GM13976 (cell line): ENCODE results near the gene CDYL.
A peak's percentile ranks its signal among the peaks of the same experiment; 100 is the strongest.
"Not testable (repeated sequence)": the region's sequence is repeated elsewhere in the genome, so short reads cannot be mapped to it uniquely, and the experiment has no call there.

ENCODE experiments used
- DNase-seq: peaks from one replicate; pipeline ENCODE4 v3.0.0; 2012; ENCODE audit warnings: low spot score
- CTCF ChIP-seq: IDR thresholded peaks from 2 replicates; pipeline ENCODE4 v1.5.1; 2012; ENCODE audit warnings: borderline replicate concordance, mild to moderate bottlenecking; ENCODE audit not compliant: insufficient read depth; ENCODE audit errors: extremely low read depth, missing control alignments, control extremely low read depth
- in situ Hi-C: fragments of 300-500 bp; cut with MboI; formaldehyde crosslinking; loops from one replicate; pipeline ENCODE4 v1.12.0; 2022; ENCODE audit warnings: low sequenced_read_pairs, mixed read lengths, inconsistent platforms; ENCODE audit not compliant: unreplicated experiment

CDYL gene

GRCh38 chr6:4848382-4849068, 72.3 kb downstream of the CDYL start:
- in situ Hi-C loops: no loop called here
- TF ChIP-seq CTCF: peak; percentile 40
- DNase-seq: no peak

GRCh38 chr6:4849226-4850022, 73.2 kb downstream of the CDYL start:
- TF ChIP-seq CTCF: no peak
- in situ Hi-C loops: no loop called here
- no peak for DNase-seq

GRCh38 chr6:4851035-4851434, 74.8 kb downstream of the CDYL start:
- TF ChIP-seq CTCF: no peak
- DNase-seq: no peak
- in situ Hi-C loops: no loop called here

GRCh38 chr6:4852186-4852585, 76.0 kb downstream of the CDYL start:
- in situ Hi-C loops, DNase-seq: not testable (repeated sequence)

- no peak for TF ChIP-seq CTCF
- no peak for DNase-seq
- in situ Hi-C loops: no loop called here
Observed at GRCh38 chr6:4852938-4853337, 76.7 kb downstream of the CDYL start.

- in situ Hi-C loops: no loop called here
- no peak for TF ChIP-seq CTCF
- DNase-seq: no peak
Observed at GRCh38 chr6:4853349-4853748, 77.1 kb downstream of the CDYL start.

GRCh38 chr6:4853782-4854511, 77.7 kb downstream of the CDYL start:
- no peak for TF ChIP-seq CTCF
- DNase-seq: no peak
- in situ Hi-C loops: no loop called here
